Measurements from ENCODE around the gene ITGAE.
"Not testable (repeated sequence)": the region's sequence is repeated elsewhere in the genome, so short reads cannot be mapped to it uniquely, and the experiment has no call there.

The ITGAE gene

GRCh38 chr17:3794152-3794551, 6.8 kb downstream of the ITGAE start:
- DNase-seq, result not testable (repeated sequence)

GRCh38 chr17:3793258-3793657, 7.7 kb downstream of the ITGAE start:
- not testable (repeated sequence) for DNase-seq

- no peak for DNase-seq
These were observed 8.5 kb downstream of the ITGAE start for GRCh38 chr17:3792481-3792880.

GRCh38 chr17:3788200-3788599, 12.8 kb downstream of the ITGAE start:
- DNase-seq, result no peak

GRCh38 chr17:3785323-3785722, 15.7 kb downstream of the ITGAE start:
- not testable (repeated sequence) for DNase-seq

GRCh38 chr17:3782751-3783150, 18.2 kb downstream of the ITGAE start:
- DNase-seq, result no peak

GRCh38 chr17:3780986-3781385, 20.0 kb downstream of the ITGAE start:
- DNase-seq, result no peak

- DNase-seq, result no peak
These were observed 23.4 kb downstream of the ITGAE start for GRCh38 chr17:3777366-3778120.

GRCh38 chr17:3773966-3774365, 27.0 kb downstream of the ITGAE start:
- DNase-seq, result no peak

GRCh38 chr17:3773511-3773910, 27.5 kb downstream of the ITGAE start:
- no peak for DNase-seq

GRCh38 chr17:3772764-3773163, 28.2 kb downstream of the ITGAE start:
- no peak for DNase-seq

GRCh38 chr17:3771140-3771539, 29.8 kb downstream of the ITGAE start:
- DNase-seq, result no peak

- DNase-seq, result no peak
These were observed 30.5 kb downstream of the ITGAE start for GRCh38 chr17:3770466-3770865.

- no peak for DNase-seq
These were observed 32.2 kb downstream of the ITGAE start for GRCh38 chr17:3768769-3769168.

GRCh38 chr17:3768341-3768740, 32.6 kb downstream of the ITGAE start:
- no peak for DNase-seq

- no peak for DNase-seq
These were observed 34.2 kb downstream of the ITGAE start for GRCh38 chr17:3766779-3767178.

- DNase-seq, result no peak
These were observed 35.0 kb downstream of the ITGAE start for GRCh38 chr17:3765981-3766380.

GRCh38 chr17:3763777-3764170, 37.2 kb downstream of the ITGAE start:
- DNase-seq, result no peak

GRCh38 chr17:3762922-3763776, 37.8 kb downstream of the ITGAE start:
- DNase-seq, result no peak

- no peak for DNase-seq
These were observed 39.0 kb downstream of the ITGAE start for GRCh38 chr17:3761918-3762380.

- DNase-seq, result no peak
These were observed 39.7 kb downstream of the ITGAE start for GRCh38 chr17:3761036-3761917.

- DNase-seq, result no peak
These were observed 41.3 kb downstream of the ITGAE start for GRCh38 chr17:3759597-3760216.

Data from NCI-H1048 (cell line).